Vagina (tissue), 2 donors: ENCODE measurements around the gene ALDH4A1. TPM values are rescaled to one million over a fixed set of nuclear protein-coding genes. Genes with fewer than 3 reads are reported as not detected.

Experiments used
- DNase-seq, 2 donors: peaks; one replicate each; pipeline ENCODE4 v3.0.0-alpha.2; 2017; ENCODE audit errors: extremely low spot score in 2 of 2
- H3K27ac ChIP-seq: fragments of 200-600 bp; sonication (generic); one replicate; pipeline ENCODE4 v1.5.1; 2019
- H3K27me3 ChIP-seq: fragments of 200-600 bp; sonication (generic); one replicate; pipeline ENCODE4 v1.5.1; 2019
- H3K36me3 ChIP-seq, 2 donors: fragments of 200-600 bp; sonication (generic); one replicate each; pipeline ENCODE4 v1.5.1; 2017 to 2019
- H3K4me1 ChIP-seq: fragments of 200-600 bp; sonication (generic); one replicate; pipeline ENCODE4 v1.5.1; 2019
- H3K4me3 ChIP-seq, 2 donors: fragments of 200-600 bp; sonication (generic); 1 replicate in 1 of 2; 2 replicates in 1 of 2; pipeline ENCODE4 v1.5.1; 2016 to 2019
- H3K9me3 ChIP-seq: fragments of 200-600 bp; sonication (generic); one replicate; pipeline ENCODE4 v1.5.1; 2019
- CTCF ChIP-seq, 3 experiments: fragments of 450-650 bp in 2 of 3; fragments of 200-600 bp in 1 of 3; sonication (generic) in 1 of 3; IDR thresholded peaks; one replicate each; pipeline ENCODE4 v1.5.1; 2017 to 2019; ENCODE audit warnings: antibody characterized with exemption in 3 of 3, mild to moderate bottlenecking in 2 of 3, moderate library complexity in 2 of 3
- POLR2A ChIP-seq, 2 donors: fragments of 450-650 bp; IDR thresholded peaks; one replicate each; pipeline ENCODE4 v1.6.1; 2017; ENCODE audit warnings: antibody characterized with exemption in 2 of 2, mild to moderate bottlenecking in 2 of 2, moderate library complexity in 2 of 2
- POLR2AphosphoS5 ChIP-seq, 2 donors: sonication (generic); formaldehyde crosslinking; IDR thresholded peaks; one replicate each; pipeline ENCODE4 v1.9.0; 2017; ENCODE audit warnings: antibody characterized with exemption in 2 of 2, mild to moderate bottlenecking in 2 of 2, low read depth in 1 of 2; ENCODE audit not compliant: insufficient read depth in 1 of 2
- intact Hi-C: fragments of 100-400 bp; cut with DNase I; formaldehyde crosslinking; loops from one replicate; pipeline ENCODE4 v1.15.1; 2023
- total RNA-seq: library from RNA; depleted of rRNA; stranded (reverse); fragments of >200 nt; gene quantifications from one replicate; pipeline ENCODE4 v1.2.3, GENCODE V29; 2016

The ALDH4A1 gene
- total RNA-seq, 1 donor from 2014 or later = 39.5 TPM

DNA sequence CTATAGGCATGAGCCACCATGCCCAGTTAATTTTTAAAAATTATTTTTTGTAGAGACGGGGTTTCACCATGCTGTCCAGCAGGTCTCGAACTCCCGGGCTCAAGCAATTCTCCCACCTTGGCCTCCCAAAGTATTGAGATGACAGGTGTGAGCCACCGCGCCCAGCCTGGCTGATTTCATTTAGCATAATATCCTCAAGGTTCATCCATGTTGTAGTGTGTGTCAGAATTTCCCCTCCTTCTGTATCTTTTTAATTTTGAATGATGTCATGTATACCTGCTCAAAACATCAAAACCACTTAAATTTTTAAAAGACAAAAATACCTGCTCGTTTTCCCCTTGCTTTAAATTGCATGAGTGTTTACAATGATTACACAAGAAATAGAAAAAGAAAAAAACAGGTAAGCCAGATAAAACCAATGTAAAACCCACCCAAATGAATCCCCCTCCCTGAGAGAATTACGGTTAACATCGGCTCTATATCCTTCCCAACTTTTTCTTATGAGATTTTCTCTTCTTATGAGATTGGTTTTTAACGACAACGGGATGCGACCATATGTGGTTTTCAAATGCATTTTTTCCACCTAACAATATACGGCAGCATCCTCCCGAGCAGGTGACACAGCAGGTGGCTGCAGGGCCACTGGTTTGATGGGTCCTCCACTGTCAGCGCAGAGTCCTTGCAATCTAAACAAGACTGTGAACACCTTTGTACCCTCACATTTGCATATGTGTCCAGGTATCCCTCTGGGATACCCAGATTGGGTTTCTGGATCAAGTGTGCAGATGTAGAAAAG, 32.0 kb upstream of the ALDH4A1 start:
- no peak overlapping the region for H3K27ac ChIP-seq
- intact Hi-C loops = no loop called here
- DNase-seq = no peak
- peaks cover 50% of the 10 kb centered on the region for H3K4me1 ChIP-seq
- TF ChIP-seq CTCF (IDR thresholded peaks at IDR 0.05) = no peak
- H3K4me3 ChIP-seq = no peak overlapping the region
- no peaks in the 10 kb centered on the region for H3K27me3 ChIP-seq
- H3K36me3 ChIP-seq = no peaks in the 10 kb centered on the region
- no peaks in the 10 kb centered on the region for H3K9me3 ChIP-seq

DNA sequence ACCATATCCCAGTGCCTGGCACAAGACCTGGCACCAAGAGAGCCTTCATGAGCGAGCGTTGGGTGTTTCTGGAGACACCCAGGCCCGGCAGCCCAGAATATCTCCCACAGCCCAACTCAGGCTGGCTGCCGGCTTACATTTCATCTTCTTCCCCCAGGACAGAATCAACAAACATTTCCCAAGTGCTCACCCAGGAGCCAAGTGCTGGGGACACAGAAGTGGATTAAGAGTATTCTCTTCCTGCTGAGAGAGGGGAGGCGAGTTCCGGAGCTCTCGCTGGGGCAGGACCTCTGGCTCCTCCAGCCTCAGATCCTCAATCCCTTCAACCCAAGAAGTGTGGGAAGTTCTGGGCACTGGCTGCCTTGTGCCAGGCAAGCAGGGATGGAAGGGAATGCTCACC, 30.5 kb upstream of the ALDH4A1 start:
- no peak overlapping the region for H3K27ac ChIP-seq
- no peak for DNase-seq
- TF ChIP-seq POLR2AphosphoS5 (IDR thresholded peaks at IDR 0.05; ENCODE audit: insufficient read depth in 1 of 2, low read depth in 1 of 2) (no peak), POLR2A (IDR thresholded peaks at IDR 0.05) (no peak), CTCF (IDR thresholded peaks at IDR 0.05) (no peak)
- no peaks in the 10 kb centered on the region for H3K27me3 ChIP-seq
- H3K9me3 ChIP-seq = no peaks in the 10 kb centered on the region
- intact Hi-C loops = no loop called here
- H3K36me3 ChIP-seq = no peaks in the 10 kb centered on the region
- H3K4me1 ChIP-seq = peaks cover 50% of the 10 kb centered on the region
- H3K4me3 ChIP-seq = no peak overlapping the region

DNA sequence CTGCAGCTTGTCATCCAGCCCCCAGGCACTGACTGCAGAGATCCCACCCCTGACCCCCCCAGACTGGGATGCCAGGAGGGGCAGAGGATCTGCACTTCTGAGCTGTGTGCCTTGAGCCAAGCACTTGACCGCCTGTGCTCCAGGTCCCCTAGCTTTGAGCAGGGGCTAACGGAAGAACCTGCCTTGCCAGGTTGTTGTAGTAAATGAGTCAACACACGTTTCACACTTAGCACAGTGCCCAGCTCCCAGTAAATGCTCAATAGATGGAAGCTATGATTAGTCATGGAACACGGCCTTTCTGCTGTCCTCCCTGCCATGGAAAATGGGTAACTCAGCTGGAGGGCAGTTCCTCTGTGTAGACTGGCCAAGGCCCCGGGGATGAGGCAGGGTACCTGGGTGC, 30.0 kb upstream of the ALDH4A1 start:
- Histone ChIP-seq H3K4me1 (peaks cover 53% of the 10 kb centered on the region), H3K9me3 (no peaks in the 10 kb centered on the region), H3K27me3 (no peaks in the 10 kb centered on the region), H3K27ac (no peak overlapping the region), H3K36me3 (no peaks in the 10 kb centered on the region), H3K4me3 (no peak overlapping the region)
- TF ChIP-seq POLR2A (IDR thresholded peaks at IDR 0.05) (no peak), CTCF (IDR thresholded peaks at IDR 0.05) (no peak), POLR2AphosphoS5 (IDR thresholded peaks at IDR 0.05; ENCODE audit: insufficient read depth in 1 of 2, low read depth in 1 of 2) (no peak)
- DNase-seq = no peak
- intact Hi-C loops = no loop called here

DNA sequence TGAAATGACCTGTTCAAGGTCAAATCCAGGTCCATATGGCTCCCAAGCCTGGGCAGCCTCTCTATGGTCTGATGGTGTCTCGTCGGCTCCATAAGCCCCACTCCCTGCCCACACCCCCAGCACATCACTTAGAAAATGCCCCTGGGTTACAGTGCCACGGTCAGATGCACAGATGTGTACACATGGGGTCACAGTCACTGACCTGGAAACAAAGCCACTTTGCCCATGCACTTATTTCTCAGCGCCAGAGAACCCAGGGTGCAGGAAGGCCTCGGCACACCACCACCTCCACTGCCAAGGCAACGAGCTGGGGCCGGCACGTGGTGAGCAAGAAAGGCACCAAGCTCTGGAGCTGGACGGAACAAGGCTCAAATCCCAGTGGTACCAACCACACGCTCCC, 29.4 kb upstream of the ALDH4A1 start:
- Histone ChIP-seq H3K36me3 (no peaks in the 10 kb centered on the region), H3K4me3 (no peak overlapping the region), H3K9me3 (no peaks in the 10 kb centered on the region), H3K4me1 (peaks cover 59% of the 10 kb centered on the region), H3K27me3 (no peaks in the 10 kb centered on the region), H3K27ac (no peak overlapping the region)
- intact Hi-C loops = no loop called here
- no peak for TF ChIP-seq CTCF (IDR thresholded peaks at IDR 0.05)
- no peak for TF ChIP-seq POLR2AphosphoS5 (IDR thresholded peaks at IDR 0.05; ENCODE audit: insufficient read depth in 1 of 2, low read depth in 1 of 2)
- no peak for TF ChIP-seq POLR2A (IDR thresholded peaks at IDR 0.05)
- DNase-seq = no peak

GRCh38 chr1:18929686-18930085, 27.3 kb upstream of the ALDH4A1 start:
- no peak for TF ChIP-seq POLR2A (IDR thresholded peaks at IDR 0.05)
- no peak for TF ChIP-seq POLR2AphosphoS5 (IDR thresholded peaks at IDR 0.05; ENCODE audit: insufficient read depth in 1 of 2, low read depth in 1 of 2)
- no peak for TF ChIP-seq CTCF (IDR thresholded peaks at IDR 0.05)
- H3K27me3 ChIP-seq = no peaks in the 10 kb centered on the region
- no peak overlapping the region for H3K27ac ChIP-seq
- H3K36me3 ChIP-seq = no peaks in the 10 kb centered on the region
- intact Hi-C loops = no loop called here
- no peaks in the 10 kb centered on the region for H3K9me3 ChIP-seq
- no peak overlapping the region for H3K4me3 ChIP-seq
- no peak for DNase-seq
- peaks cover 75% of the 10 kb centered on the region for H3K4me1 ChIP-seq
